Activated CD8-positive, alpha-beta memory T cell treated with anti-CD3 and anti-CD28 coated beads, Interleukin-2, amount 10 ng/mL, durations not matched to agents 7 days and 5 days (primary cell): ENCODE data around the gene BNC2. TPM values are rescaled to one million over a fixed set of nuclear protein-coding genes. Genes with fewer than 3 reads are reported as not detected.

ENCODE experiments used
- ATAC-seq: fragments of 150-1000 bp; cut with Tn5 transposase; one replicate; pipeline ENCODE4 v1.10.0; 2021; ENCODE audit warnings: moderate library complexity
- CTCF ChIA-PET: fragments of 350-600 bp; sonication (Branson Sonifier 250); formaldehyde crosslinking; loops from one replicate; lab custom pipeline; 2021; ENCODE audit warnings: antibody characterized with exemption; lab: Charles Lee
- DNase-seq: peaks from one replicate; pipeline ENCODE4 v3.0.0-alpha.2; 2020
- H3K27ac Mint-ChIP-seq: one replicate; pipeline ENCODE4 v1.8.0; 2021; ENCODE audit warnings: mild to moderate bottlenecking, mixed read lengths
- H3K27me3 Mint-ChIP-seq: one replicate; pipeline ENCODE4 v1.8.0; 2021; ENCODE audit warnings: mixed read lengths
- H3K36me3 Mint-ChIP-seq: one replicate; pipeline ENCODE4 v1.8.0; 2021; ENCODE audit warnings: mild to moderate bottlenecking, mixed read lengths
- H3K4me1 Mint-ChIP-seq: one replicate; pipeline ENCODE4 v1.8.0; 2021; ENCODE audit warnings: mixed read lengths
- H3K4me3 Mint-ChIP-seq: one replicate; pipeline ENCODE4 v1.8.0; 2021; ENCODE audit warnings: mild to moderate bottlenecking, moderate library complexity, mixed read lengths
- H3K9me3 Mint-ChIP-seq: one replicate; pipeline ENCODE4 v1.8.0; 2022; ENCODE audit warnings: low read depth, mixed read lengths
- total RNA-seq, 2 experiments: library from RNA; stranded (reverse); gene quantifications; one replicate each; pipeline ENCODE4 v1.2.3, GENCODE V29; 2021

Gene BNC2
- total RNA-seq, 2 experiments from 2014 or later, result not detected

DNA sequence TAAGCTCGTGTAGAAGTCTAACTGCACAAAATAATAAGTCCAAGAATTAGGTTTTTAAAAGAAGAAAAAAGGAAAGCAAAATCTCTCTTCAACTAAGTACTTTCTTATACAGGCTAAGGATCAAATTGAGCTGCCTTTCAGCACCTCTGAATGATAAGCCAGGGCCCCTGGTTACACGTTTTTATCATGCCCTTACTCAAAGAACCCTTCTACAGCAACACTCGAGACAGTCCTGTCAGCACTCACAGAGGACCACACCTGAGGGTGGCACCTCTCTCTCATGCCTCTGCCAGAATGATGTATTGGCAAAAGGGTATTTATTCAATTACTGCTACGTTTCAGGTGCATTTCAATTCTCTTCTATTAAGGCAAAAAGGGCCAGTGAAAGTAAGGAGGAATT is 150.5 kb downstream of the BNC2 start:
- Mint-ChIP-seq H3K27me3 (no peaks in the 10 kb centered on the region), H3K36me3 (no peaks in the 10 kb centered on the region), H3K27ac (no peak overlapping the region), H3K4me1 (no peaks in the 10 kb centered on the region), H3K9me3 (no peaks in the 10 kb centered on the region), H3K4me3 (no peak overlapping the region)
- CTCF ChIA-PET, result no interaction called here
- ATAC-seq (no peak), DNase-seq (no peak)

DNA sequence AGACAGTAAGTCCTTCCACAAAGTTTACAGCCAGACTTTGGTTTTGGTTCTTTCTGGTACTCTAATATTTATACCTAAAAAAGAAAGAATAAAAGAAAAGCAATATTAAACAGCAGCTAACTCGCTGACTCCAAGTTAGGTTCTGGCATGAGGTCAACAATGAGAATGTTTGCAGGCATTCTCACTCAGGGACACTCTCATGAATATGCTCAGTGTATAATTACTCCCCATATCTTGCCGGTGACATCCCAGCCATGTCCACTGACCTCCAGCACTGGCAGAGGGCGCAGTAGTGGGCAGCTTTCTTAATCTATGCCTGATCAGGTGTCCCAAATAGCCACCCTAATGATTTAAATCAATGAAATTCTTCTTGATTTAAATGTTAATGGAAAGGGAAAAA is 151.5 kb downstream of the BNC2 start:
- Mint-ChIP-seq H3K36me3 (no peaks in the 10 kb centered on the region), H3K27me3 (no peaks in the 10 kb centered on the region), H3K4me3 (no peak overlapping the region), H3K9me3 (no peaks in the 10 kb centered on the region), H3K4me1 (no peaks in the 10 kb centered on the region), H3K27ac (no peak overlapping the region)
- no peak for ATAC-seq
- CTCF ChIA-PET, result no interaction called here
- no peak for DNase-seq

DNA sequence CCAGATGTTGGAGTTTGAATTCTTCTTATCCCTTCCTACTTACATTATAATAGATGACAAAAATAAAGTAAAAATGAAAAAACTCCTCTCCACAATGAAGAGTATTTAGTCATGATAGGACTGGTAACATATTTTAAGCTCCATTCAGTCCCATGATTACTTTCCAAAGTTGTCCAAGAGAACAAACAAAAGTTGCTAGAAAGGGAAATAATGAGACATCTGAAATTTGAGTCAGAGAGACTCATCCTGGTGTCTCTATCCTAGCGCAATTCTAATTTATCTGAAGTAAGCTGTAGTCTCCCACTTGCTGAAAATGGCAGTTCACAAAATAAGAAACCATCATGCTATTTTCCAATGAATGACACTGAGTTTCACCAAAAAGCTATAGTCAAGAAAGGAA is 152.2 kb downstream of the BNC2 start:
- DNase-seq (no peak), ATAC-seq (no peak)
- CTCF ChIA-PET, result no interaction called here
- Mint-ChIP-seq H3K9me3 (no peaks in the 10 kb centered on the region), H3K36me3 (no peaks in the 10 kb centered on the region), H3K4me1 (no peaks in the 10 kb centered on the region), H3K4me3 (no peak overlapping the region), H3K27ac (no peak overlapping the region), H3K27me3 (no peaks in the 10 kb centered on the region)

DNA sequence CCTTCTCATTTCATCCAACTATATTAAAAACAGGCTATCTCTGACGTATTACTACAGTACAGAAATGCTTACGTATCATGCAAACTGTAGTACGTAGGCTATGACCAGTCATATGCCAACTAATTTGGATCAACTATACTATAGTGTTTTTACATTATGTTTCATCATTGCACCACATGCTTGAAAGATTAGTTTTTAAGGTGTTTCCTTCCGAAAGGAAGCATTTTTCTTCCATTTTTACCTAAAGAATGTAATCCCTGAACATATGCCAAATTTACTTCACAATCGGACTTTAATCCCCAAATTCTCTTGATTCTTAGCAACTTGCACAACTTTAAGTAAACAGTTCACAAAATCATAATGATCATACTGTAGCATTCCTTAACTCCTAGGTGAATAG is 153.9 kb downstream of the BNC2 start:
- Mint-ChIP-seq H3K9me3 (no peaks in the 10 kb centered on the region), H3K4me3 (no peak overlapping the region), H3K27me3 (no peaks in the 10 kb centered on the region), H3K36me3 (no peaks in the 10 kb centered on the region), H3K27ac (no peak overlapping the region), H3K4me1 (no peaks in the 10 kb centered on the region)
- ATAC-seq (no peak), DNase-seq (no peak)
- CTCF ChIA-PET, result no interaction called here

DNA sequence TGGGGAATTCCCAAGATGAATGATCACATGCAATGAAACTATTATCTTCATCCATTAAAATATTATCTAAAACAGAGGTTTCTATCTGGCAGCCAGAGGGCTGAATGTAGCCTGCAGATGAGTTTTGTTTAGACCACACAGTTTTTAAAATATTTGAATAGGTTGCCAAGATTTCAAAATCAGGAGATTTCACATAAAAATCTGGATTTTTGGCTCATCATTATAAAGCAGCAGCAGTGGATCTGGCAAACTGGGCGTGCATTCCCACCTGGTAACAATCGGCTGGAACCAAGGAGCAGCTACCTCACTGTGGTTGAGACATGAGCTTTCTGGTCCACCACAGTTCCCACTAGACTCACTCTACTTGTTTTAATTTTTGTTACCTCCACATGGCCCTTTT is 155.1 kb downstream of the BNC2 start:
- H3K36me3 Mint-ChIP-seq, result no peaks in the 10 kb centered on the region
- no peaks in the 10 kb centered on the region for H3K27me3 Mint-ChIP-seq
- H3K27ac Mint-ChIP-seq, result no peak overlapping the region
- ATAC-seq (no peak), DNase-seq (no peak)
- H3K4me3 Mint-ChIP-seq, result no peak overlapping the region
- no peaks in the 10 kb centered on the region for H3K4me1 Mint-ChIP-seq
- CTCF ChIA-PET, result no interaction called here
- H3K9me3 Mint-ChIP-seq, result no peaks in the 10 kb centered on the region

DNA sequence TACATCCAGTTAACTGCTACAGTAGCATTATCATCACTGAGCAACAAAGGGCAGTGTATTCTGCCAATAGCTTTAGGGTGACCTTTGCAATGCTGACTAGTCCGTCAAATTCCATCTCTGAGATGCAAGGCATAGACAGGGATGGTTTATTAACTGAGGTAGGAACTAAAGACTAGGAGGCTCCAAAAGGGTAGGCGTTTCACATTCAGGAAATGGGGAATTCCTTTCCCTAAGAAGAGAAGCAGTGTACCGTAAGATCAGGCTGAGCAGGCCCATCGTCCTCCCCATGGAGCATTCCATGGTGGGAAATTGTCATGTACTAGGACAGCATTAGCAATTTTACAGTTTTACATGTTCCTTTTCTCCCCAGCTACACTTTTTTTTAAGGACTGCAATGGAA is 157.7 kb downstream of the BNC2 start:
- H3K27ac Mint-ChIP-seq, result no peak overlapping the region
- DNase-seq (no peak), ATAC-seq (no peak)
- no peaks in the 10 kb centered on the region for H3K27me3 Mint-ChIP-seq
- CTCF ChIA-PET, result no interaction called here
- peaks cover 5% of the 10 kb centered on the region for H3K9me3 Mint-ChIP-seq
- no peaks in the 10 kb centered on the region for H3K36me3 Mint-ChIP-seq
- peaks cover 2% of the 10 kb centered on the region for H3K4me1 Mint-ChIP-seq
- no peak overlapping the region for H3K4me3 Mint-ChIP-seq

DNA sequence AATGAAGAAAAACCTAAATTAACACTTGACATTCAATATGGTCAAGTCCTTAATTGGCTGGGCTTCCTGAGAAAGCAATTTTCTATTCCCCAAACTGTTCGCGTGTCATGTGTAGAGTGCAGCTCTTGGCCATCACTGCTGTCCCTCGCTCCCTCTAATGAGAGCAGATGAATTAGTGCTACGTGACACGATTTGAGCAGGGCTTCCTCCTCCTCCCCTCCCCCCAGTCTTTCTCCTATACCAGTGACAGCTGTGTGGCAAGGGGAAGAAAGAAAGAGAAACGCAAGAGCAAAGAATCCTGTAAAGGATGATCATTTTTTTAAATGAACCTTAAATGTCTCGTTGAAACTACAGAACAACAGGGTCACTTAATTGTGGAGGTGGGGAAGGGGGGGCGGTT is 159.6 kb downstream of the BNC2 start:
- Mint-ChIP-seq H3K4me1 (peaks cover 2% of the 10 kb centered on the region), H3K27ac (no peak overlapping the region), H3K36me3 (no peaks in the 10 kb centered on the region), H3K9me3 (peaks cover 5% of the 10 kb centered on the region), H3K27me3 (no peaks in the 10 kb centered on the region), H3K4me3 (no peak overlapping the region)
- CTCF ChIA-PET, result no interaction called here
- DNase-seq (no peak), ATAC-seq (no peak)

DNA sequence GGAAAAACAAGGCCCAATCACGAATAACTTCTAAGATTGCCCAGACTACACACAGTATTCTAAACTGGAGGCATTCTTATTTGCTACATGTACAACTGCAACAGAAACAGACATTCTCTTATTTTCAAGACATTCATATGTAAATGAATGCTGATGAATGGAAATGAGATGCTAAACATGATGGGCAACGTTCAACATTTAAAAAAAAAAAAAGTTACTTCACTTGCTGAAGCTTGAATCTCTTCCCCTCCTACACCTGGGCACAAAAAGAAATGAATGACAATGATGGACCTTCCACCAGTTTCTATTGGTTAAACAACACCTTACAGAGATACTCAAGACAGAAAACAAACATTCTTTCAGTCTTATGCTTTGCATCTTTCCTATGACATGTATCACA is 160.5 kb downstream of the BNC2 start:
- Mint-ChIP-seq H3K36me3 (no peaks in the 10 kb centered on the region), H3K27me3 (no peaks in the 10 kb centered on the region), H3K4me3 (no peak overlapping the region), H3K27ac (no peak overlapping the region), H3K9me3 (peaks cover 5% of the 10 kb centered on the region), H3K4me1 (peaks cover 2% of the 10 kb centered on the region)
- ATAC-seq (no peak), DNase-seq (no peak)
- CTCF ChIA-PET, result no interaction called here

DNA sequence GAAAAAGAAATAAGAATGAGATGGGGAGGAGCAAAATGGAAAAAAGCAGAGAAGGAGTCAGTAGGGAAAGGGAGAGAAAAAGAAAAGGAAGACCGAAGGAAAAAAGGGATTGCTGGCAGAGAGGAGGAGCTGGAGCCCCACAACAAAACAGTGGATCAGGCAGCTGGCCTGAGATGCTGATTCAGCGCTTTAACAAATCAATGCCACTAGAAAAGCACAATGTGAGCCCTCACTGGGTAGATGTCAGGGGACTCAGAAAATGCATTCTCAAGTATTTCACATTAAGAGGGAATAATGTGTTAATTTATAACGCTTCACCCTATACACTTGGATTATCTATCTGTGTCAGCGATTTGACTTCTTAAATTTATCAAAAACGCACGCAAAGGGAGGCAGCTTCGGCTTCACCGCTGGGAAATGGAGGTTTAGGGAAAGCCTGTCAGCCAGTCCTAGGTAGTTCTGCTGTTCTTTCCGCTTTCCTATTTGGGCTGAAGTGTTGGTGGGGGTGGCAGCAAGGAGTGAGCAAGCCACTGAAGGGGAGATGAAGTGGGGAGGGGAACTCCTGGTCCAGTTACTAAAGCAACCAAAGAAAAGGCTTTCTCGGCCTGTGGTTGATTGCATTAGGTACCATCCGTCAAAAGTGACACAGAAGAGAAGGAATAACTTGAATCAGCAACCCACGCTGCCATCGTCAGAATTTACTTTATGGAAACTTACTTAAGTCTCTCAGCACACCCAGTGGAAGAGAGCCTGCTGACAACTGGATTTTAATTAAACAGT is 161.6 kb downstream of the BNC2 start:
- no peaks in the 10 kb centered on the region for H3K36me3 Mint-ChIP-seq
- CTCF ChIA-PET, result no interaction called here
- peaks cover 5% of the 10 kb centered on the region for H3K9me3 Mint-ChIP-seq
- no peaks in the 10 kb centered on the region for H3K27me3 Mint-ChIP-seq
- no peak for DNase-seq
- ATAC-seq, result no peak
- peaks cover 2% of the 10 kb centered on the region for H3K4me1 Mint-ChIP-seq
- H3K27ac Mint-ChIP-seq, result no peak overlapping the region
- no peak overlapping the region for H3K4me3 Mint-ChIP-seq

DNA sequence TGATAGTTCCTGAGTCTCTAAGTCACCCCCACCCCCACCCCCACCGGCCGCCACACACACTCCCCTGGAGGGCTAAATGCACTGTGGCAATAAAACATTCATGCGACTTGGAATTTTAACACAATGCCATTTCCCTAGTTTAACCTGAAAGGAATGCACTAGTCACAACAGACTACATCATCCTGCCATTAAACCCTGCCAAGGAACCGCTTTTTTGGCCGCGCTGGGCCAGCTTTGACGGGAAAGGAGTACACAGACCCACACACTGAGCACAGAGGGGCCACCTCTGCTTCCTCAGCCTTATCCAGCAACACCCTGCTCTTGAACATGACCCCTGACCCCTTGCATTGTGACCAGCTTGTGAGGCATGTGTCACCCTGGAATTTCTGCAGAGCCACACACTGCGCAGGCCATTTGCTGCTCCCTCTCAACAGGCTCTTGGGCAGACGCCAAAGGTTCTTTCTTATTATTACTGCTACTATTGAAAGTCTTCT is 165.3 kb downstream of the BNC2 start:
- Mint-ChIP-seq H3K4me3 (no peak overlapping the region), H3K27me3 (no peaks in the 10 kb centered on the region), H3K36me3 (no peaks in the 10 kb centered on the region), H3K9me3 (peaks cover 5% of the 10 kb centered on the region), H3K4me1 (peaks cover 2% of the 10 kb centered on the region), H3K27ac (no peak overlapping the region)
- ATAC-seq, result no peak
- DNase-seq, result no peak
- CTCF ChIA-PET, result no interaction called here

DNA sequence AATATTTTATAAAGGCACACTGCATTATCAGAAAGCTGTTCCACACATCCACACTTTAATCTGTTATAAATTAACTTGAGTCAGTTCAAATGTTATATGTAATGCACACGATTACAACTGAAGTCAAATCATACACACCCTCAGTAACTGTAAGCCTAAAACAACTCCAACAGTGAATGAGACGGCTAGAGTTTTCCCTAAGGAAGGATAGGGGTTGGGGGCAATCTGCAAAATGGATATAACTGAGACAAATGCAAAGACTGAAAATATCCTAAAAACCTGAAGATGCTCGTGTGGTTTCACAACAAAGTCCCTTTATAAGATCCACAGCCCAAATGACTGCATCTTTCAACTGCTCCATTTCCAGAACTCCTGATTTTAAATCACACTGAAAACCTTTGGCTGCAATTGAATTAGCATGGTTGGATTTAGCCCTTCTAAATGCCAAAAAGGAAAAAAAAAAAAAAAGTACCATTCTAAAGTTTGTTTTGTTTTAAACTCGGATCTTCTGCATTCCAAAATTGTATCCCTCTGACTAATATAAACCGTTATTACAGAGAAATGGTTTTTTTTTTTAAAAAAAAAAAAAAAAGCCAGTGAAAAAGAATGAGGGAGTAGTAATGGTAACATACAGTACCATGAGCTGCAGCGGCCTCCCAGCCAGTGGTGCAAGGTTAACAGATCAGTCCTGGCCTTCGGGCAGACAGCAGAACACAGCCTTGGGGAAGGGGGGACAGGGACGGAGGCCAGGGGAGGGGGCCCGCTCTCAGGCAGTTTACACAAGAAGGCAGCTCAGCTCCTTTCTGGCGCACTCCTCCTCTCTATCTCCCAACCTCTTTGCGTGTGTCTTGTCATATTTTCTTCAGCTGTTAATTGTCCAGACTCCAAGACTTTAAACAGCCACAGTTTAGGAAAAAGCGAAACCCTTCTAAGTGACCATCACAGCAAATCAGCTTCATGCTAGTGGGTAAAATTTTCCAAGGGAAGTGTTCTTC is 166.1 kb downstream of the BNC2 start:
- H3K27me3 Mint-ChIP-seq, result no peaks in the 10 kb centered on the region
- DNase-seq (no peak), ATAC-seq (no peak)
- peaks cover 5% of the 10 kb centered on the region for H3K9me3 Mint-ChIP-seq
- CTCF ChIA-PET, result no interaction called here
- no peak overlapping the region for H3K4me3 Mint-ChIP-seq
- peaks cover 2% of the 10 kb centered on the region for H3K4me1 Mint-ChIP-seq
- no peak overlapping the region for H3K27ac Mint-ChIP-seq
- no peaks in the 10 kb centered on the region for H3K36me3 Mint-ChIP-seq

DNA sequence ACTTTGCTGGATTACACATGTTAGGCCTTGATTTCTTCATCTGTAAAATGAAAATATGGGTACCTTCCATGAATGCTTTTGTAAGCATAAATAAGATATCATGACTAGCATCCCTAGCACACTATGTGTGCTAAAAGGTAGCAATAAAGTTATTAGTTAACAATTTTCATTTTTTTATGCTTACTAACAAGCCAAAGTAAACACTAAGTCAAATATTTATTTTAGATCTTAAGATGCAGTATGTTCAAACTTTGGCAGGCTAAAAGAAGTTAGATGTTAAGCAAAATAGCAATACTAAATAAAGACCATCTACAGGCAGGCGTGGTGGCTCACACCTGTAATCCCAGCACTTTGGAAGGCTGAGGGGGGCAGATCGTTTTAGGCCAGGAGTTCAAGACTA is 169.1 kb downstream of the BNC2 start:
- H3K27me3 Mint-ChIP-seq, result no peaks in the 10 kb centered on the region
- ATAC-seq (no peak), DNase-seq (no peak)
- H3K9me3 Mint-ChIP-seq, result peaks cover 3% of the 10 kb centered on the region
- H3K4me3 Mint-ChIP-seq, result no peak overlapping the region
- CTCF ChIA-PET, result no interaction called here
- no peaks in the 10 kb centered on the region for H3K36me3 Mint-ChIP-seq
- no peak overlapping the region for H3K27ac Mint-ChIP-seq
- H3K4me1 Mint-ChIP-seq, result no peaks in the 10 kb centered on the region

DNA sequence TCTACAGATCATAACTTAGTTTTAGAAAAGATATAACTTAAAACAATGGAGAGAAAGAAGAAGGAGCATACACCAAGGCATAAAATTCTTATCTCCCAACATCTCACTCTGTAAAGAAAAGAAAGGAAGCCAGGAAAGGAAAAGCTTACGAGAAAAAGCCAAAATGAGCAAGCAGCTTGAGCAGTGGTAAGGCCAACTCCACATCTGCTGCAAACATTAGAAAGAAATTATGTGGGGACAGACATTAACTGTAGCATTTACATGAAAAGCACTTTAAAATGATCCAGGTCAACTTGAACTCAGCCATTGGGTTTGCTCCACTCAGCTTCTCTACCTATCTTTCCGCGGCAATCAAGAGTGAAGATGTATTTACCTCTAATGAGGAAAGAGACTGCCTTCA is 176.9 kb downstream of the BNC2 start:
- no peaks in the 10 kb centered on the region for H3K36me3 Mint-ChIP-seq

DNA sequence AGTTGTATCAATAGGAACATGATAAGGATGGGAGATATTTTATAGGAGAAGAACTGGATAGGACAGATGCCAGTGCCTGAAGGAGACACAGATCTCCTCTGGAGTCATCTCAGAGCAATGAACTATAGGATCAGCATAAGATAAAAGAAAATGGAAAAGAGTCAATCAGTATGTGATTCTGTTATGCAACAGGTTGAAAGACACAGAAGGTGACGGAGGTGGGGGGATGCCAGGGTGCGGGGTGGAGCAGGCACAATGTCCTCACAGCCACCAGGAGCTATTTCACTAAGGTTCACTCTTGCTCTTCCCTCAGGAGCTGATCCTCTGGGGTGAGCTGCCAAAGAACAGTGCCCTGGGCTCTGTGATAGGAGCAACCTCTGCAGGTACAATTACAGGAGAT is 179.8 kb downstream of the BNC2 start:
- Mint-ChIP-seq H3K9me3 (peaks cover 5% of the 10 kb centered on the region), H3K36me3 (no peaks in the 10 kb centered on the region), H3K27me3 (no peaks in the 10 kb centered on the region), H3K4me3 (no peak overlapping the region), H3K27ac (no peak overlapping the region), H3K4me1 (no peaks in the 10 kb centered on the region)
- CTCF ChIA-PET, result no interaction called here
- ATAC-seq (no peak), DNase-seq (no peak)

More for the DNA sequence above, 176.9 kb downstream of the BNC2 start:
- H3K4me3 Mint-ChIP-seq, result no peak overlapping the region
- DNase-seq, result no peak
- peaks cover 11% of the 10 kb centered on the region for H3K9me3 Mint-ChIP-seq
- ATAC-seq, result no peak
- no peaks in the 10 kb centered on the region for H3K27me3 Mint-ChIP-seq
- H3K4me1 Mint-ChIP-seq, result no peaks in the 10 kb centered on the region
- H3K27ac Mint-ChIP-seq, result no peak overlapping the region
- CTCF ChIA-PET, result no interaction called here
